ENCODE measurements around the gene SHISAL1. TPM values are rescaled to one million over a fixed set of nuclear protein-coding genes. Genes with fewer than 3 reads are reported as not detected.

Gene SHISAL1
- total RNA-seq, 1 experiment from 2014 or later: not detected

DNA sequence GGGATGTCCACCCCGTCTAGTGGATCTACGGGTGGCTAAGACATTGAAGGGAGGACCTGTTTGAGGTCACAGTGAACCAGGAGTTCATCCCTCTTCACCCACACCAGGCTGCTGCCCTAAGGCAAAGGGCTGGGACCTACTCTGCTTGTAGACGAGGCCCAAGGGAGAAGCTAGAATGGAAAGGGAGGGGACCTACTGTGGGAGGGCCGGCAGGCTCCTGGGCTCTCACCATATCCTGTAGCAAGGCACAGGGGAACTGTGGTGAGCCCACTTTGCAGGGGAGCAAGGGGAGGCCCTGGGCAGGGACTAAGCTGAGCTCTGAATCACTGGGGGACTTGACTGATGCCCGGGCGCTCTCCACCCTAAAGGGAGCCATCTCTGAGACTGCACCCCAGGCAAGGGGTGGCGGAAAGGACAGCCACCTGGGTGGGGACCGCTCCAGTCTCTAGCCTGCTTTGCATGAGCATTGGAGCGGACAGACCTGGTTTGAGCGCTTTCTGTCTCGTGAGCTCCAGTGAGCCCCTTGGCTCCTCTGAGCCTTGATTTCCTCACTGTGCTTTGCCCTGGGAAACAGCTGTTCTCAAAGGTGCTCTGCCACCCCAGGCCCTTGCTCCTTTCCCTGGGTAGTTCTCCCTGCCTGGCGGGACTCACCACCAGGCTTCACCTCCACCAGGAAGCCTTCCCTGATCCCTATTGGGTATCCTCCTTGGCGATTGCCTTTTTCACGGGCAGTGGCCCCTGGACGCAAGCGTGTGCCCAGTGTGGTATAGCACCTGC lies 107.8 kb downstream of the SHISAL1 start:
- BruUV-seq (replicated peaks): no TSS peak
- CTCF ChIA-PET: no interaction called here

DNA sequence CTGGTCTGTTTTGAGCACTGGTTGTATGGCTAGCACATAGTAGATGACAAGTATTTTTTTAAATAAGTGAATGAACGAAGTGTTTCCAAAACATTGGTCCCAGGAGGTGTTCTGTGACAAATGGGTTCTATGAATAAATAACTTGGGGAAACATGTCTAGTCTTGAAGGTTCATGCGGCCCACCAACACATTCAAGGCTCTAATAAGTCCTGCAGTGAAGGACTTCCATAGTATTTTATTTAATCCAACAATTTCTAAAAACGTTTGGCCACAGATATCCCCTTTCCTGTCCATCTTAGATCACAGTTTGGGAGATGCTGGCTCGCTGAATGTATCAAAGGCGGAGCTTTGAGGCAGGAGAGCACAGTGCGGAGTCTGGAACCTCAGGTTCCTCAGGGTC lies 109.5 kb downstream of the SHISAL1 start:
- no peaks in the 10 kb centered on the region for H3K9me3 Mint-ChIP-seq (ENCODE audit: low read depth, unreplicated experiment)

More for the DNA sequence above, 107.8 kb downstream of the SHISAL1 start:
- peaks cover 4% of the 10 kb centered on the region for H3K36me3 Mint-ChIP-seq (ENCODE audit: insufficient read depth, unreplicated experiment)
- H3K27ac Mint-ChIP-seq (ENCODE audit: unreplicated experiment): no peak overlapping the region
- intact Hi-C loops (cut with micrococcal nuclease; ENCODE audit: unreplicated experiment): no loop called here
- no peak for DNase-seq
- H3K4me1 Mint-ChIP-seq (ENCODE audit: low read depth, unreplicated experiment): no peaks in the 10 kb centered on the region
- peaks cover 100% of the 10 kb centered on the region for H3K27me3 Mint-ChIP-seq (ENCODE audit: unreplicated experiment)
- TF ChIP-seq, protein P1, sequence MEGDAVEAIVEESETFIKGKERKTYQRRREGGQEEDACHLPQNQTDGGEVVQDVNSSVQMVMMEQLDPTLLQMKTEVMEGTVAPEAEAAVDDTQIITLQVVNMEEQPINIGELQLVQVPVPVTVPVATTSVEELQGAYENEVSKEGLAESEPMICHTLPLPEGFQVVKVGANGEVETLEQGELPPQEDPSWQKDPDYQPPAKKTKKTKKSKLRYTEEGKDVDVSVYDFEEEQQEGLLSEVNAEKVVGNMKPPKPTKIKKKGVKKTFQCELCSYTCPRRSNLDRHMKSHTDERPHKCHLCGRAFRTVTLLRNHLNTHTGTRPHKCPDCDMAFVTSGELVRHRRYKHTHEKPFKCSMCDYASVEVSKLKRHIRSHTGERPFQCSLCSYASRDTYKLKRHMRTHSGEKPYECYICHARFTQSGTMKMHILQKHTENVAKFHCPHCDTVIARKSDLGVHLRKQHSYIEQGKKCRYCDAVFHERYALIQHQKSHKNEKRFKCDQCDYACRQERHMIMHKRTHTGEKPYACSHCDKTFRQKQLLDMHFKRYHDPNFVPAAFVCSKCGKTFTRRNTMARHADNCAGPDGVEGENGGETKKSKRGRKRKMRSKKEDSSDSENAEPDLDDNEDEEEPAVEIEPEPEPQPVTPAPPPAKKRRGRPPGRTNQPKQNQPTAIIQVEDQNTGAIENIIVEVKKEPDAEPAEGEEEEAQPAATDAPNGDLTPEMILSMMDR (IDR thresholded peaks at IDR 0.05; ENCODE audit: unreplicated experiment): no peak
- no peak overlapping the region for H3K4me3 Mint-ChIP-seq (ENCODE audit: low read depth, unreplicated experiment)
- peaks cover 3% of the 10 kb centered on the region for H3K9me3 Mint-ChIP-seq (ENCODE audit: low read depth, unreplicated experiment)

DNA sequence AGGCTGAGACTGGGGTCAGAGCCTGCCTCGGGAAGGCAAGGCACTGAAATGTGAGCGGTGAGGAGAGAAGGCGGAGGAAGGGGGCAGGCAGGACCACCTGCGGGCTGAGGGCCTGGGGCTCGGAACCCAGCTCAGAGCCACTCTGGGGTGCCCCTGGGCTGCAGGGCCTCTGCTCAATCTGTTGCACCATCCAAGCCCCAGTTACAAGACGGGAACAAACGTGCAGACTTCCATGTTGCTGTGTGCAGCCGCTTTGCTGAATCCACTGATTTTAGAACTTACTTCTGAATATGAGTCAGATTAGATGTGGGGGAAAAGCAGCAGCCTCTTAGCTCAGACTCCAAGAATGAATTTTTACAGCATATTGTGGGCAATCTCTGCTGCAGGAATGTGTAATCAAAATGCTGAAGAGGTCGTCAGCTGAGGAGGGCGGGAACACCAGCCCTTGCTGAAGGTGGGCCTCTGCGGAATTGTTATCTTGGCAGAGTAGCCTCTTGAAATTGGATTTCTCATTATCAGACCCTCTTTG lies 110.4 kb downstream of the SHISAL1 start:
- CTCF ChIA-PET: no interaction called here
- Mint-ChIP-seq H3K36me3 (ENCODE audit: insufficient read depth, unreplicated experiment) (peaks cover 4% of the 10 kb centered on the region), H3K4me3 (ENCODE audit: low read depth, unreplicated experiment) (no peak overlapping the region), H3K9me3 (ENCODE audit: low read depth, unreplicated experiment) (no peaks in the 10 kb centered on the region), H3K27ac (ENCODE audit: unreplicated experiment) (no peak overlapping the region), H3K27me3 (ENCODE audit: unreplicated experiment) (peaks cover 96% of the 10 kb centered on the region), H3K4me1 (ENCODE audit: low read depth, unreplicated experiment) (no peaks in the 10 kb centered on the region)
- TF ChIP-seq, protein P1 (IDR thresholded peaks at IDR 0.05; ENCODE audit: unreplicated experiment): no peak
- BruUV-seq (replicated peaks): no TSS peak
- no peak for DNase-seq
- intact Hi-C loops (cut with micrococcal nuclease; ENCODE audit: unreplicated experiment): no loop called here

More for the DNA sequence above, 109.5 kb downstream of the SHISAL1 start:
- CTCF ChIA-PET: no interaction called here
- H3K4me1 Mint-ChIP-seq (ENCODE audit: low read depth, unreplicated experiment): no peaks in the 10 kb centered on the region
- TF ChIP-seq, protein P1 (IDR thresholded peaks at IDR 0.05; ENCODE audit: unreplicated experiment): no peak
- no peak for DNase-seq
- BruUV-seq (replicated peaks): no TSS peak
- no peak overlapping the region for H3K27ac Mint-ChIP-seq (ENCODE audit: unreplicated experiment)
- H3K27me3 Mint-ChIP-seq (ENCODE audit: unreplicated experiment): peaks cover 100% of the 10 kb centered on the region
- intact Hi-C loops (cut with micrococcal nuclease; ENCODE audit: unreplicated experiment): no loop called here
- H3K4me3 Mint-ChIP-seq (ENCODE audit: low read depth, unreplicated experiment): no peak overlapping the region
- H3K36me3 Mint-ChIP-seq (ENCODE audit: insufficient read depth, unreplicated experiment): peaks cover 4% of the 10 kb centered on the region

DNA sequence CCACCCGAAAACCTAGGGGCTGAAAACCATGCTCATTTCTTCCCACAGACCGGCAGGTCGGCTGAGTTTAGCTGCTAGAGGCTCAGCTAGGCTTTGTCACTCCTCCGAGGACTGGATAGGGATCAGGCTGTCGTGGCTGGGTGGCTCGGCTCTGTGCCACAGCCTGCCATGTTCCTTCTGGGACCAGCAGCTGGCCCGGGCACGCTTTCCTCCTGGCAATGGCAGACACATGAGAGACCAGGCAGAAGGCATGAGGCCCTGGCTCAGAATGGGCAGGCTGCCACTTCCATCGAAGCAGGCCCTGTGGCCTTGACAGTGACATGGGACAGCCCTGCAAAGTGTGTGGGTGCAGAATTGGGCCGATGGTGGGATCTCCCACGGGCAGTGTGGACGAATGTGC lies 111.1 kb downstream of the SHISAL1 start:
- H3K4me3 Mint-ChIP-seq (ENCODE audit: low read depth, unreplicated experiment): no peak overlapping the region
- no peak overlapping the region for H3K27ac Mint-ChIP-seq (ENCODE audit: unreplicated experiment)
- peaks cover 4% of the 10 kb centered on the region for H3K36me3 Mint-ChIP-seq (ENCODE audit: insufficient read depth, unreplicated experiment)
- DNase-seq: no peak
- no TSS peak for BruUV-seq (replicated peaks)
- no peaks in the 10 kb centered on the region for H3K4me1 Mint-ChIP-seq (ENCODE audit: low read depth, unreplicated experiment)
- H3K27me3 Mint-ChIP-seq (ENCODE audit: unreplicated experiment): peaks cover 90% of the 10 kb centered on the region
- H3K9me3 Mint-ChIP-seq (ENCODE audit: low read depth, unreplicated experiment): no peaks in the 10 kb centered on the region
- intact Hi-C loops (cut with micrococcal nuclease; ENCODE audit: unreplicated experiment): no loop called here
- CTCF ChIA-PET: no interaction called here
- TF ChIP-seq, protein P1 (IDR thresholded peaks at IDR 0.05; ENCODE audit: unreplicated experiment): no peak
